Mesenchymal stem cell (in vitro differentiated cells and primary cell): ENCODE measurements around the gene LDB3.

Source experiments
- DNase-seq: peaks from one replicate; pipeline ENCODE4 v3.0.0-alpha.2; 2013
- H2AFZ ChIP-seq: one replicate; pipeline ENCODE4 v1.6.1; 2013; ENCODE audit warnings: low read depth, mild to moderate bottlenecking, control low read depth, inconsistent platforms, low read length, moderate library complexity
- H2AK5ac ChIP-seq: 2 replicates; pipeline ENCODE4 v1.6.1; 2013; ENCODE audit warnings: low read length, moderate library complexity, mild to moderate bottlenecking, inconsistent platforms; ENCODE audit not compliant: severe bottlenecking
- H2BK120ac ChIP-seq: one replicate; pipeline ENCODE4 v1.6.1; 2013; ENCODE audit warnings: low read depth, mild to moderate bottlenecking, inconsistent platforms, low read length, moderate library complexity
- H2BK12ac ChIP-seq, 2 experiments: one replicate each; pipeline ENCODE4 v1.6.1; 2013; ENCODE audit warnings: inconsistent platforms in 2 of 2, low read length in 2 of 2, mild to moderate bottlenecking in 2 of 2, moderate library complexity in 2 of 2, control low read depth in 1 of 2
- H2BK15ac ChIP-seq: one replicate; pipeline ENCODE4 v1.6.1; 2013; ENCODE audit warnings: mild to moderate bottlenecking, low read depth, inconsistent platforms; ENCODE audit not compliant: poor library complexity, severe bottlenecking
- H2BK5ac ChIP-seq: 2 replicates; pipeline ENCODE4 v1.6.1; 2013; ENCODE audit warnings: low read depth, mild to moderate bottlenecking, low read length, control low read depth, inconsistent platforms; ENCODE audit not compliant: poor library complexity, severe bottlenecking
- H3K14ac ChIP-seq, 2 experiments: one replicate each; pipeline ENCODE4 v1.6.1; 2013; ENCODE audit warnings: inconsistent platforms in 2 of 2, low read length in 2 of 2, control low read depth in 1 of 2, mild to moderate bottlenecking in 1 of 2, moderate library complexity in 1 of 2
- H3K18ac ChIP-seq, 2 experiments: one replicate each; pipeline ENCODE4 v1.6.1; 2013; ENCODE audit warnings: inconsistent platforms in 2 of 2, low read length in 2 of 2, control low read depth in 1 of 2, low read depth in 1 of 2, mild to moderate bottlenecking in 1 of 2
- H3K23ac ChIP-seq, 2 experiments: one replicate each; pipeline ENCODE4 v1.6.1; 2013; ENCODE audit warnings: inconsistent platforms in 2 of 2, low read length in 2 of 2, mild to moderate bottlenecking in 2 of 2, moderate library complexity in 2 of 2, control low read depth in 1 of 2
- H3K27ac ChIP-seq: 2 replicates; pipeline ENCODE4 v1.5.1; 2013; ENCODE audit warnings: mild to moderate bottlenecking, moderate library complexity, low read length, control low read depth, inconsistent platforms; ENCODE audit not compliant: poor library complexity, severe bottlenecking
- H3K27me3 ChIP-seq, 2 experiments: 2 replicates each; pipeline versions ENCODE4 v1.6.1 to v1.7.0; 2013; ENCODE audit warnings: low read length in 2 of 2, mild to moderate bottlenecking in 2 of 2, moderate library complexity in 2 of 2, control low read depth in 1 of 2, inconsistent platforms in 1 of 2; ENCODE audit not compliant: control insufficient read depth in 1 of 2, insufficient read depth in 1 of 2
- H3K36me3 ChIP-seq, 2 experiments: 2 replicates each; pipeline versions ENCODE4 v1.6.1 to v1.7.0; 2013; ENCODE audit warnings: low read length in 2 of 2, control low read depth in 1 of 2, inconsistent platforms in 1 of 2, low read depth in 1 of 2, mild to moderate bottlenecking in 1 of 2; ENCODE audit not compliant: insufficient read depth in 2 of 2, control insufficient read depth in 1 of 2
- H3K4ac ChIP-seq, 2 experiments: one replicate each; pipeline ENCODE4 v1.6.1; 2013; ENCODE audit warnings: inconsistent platforms in 2 of 2, low read length in 2 of 2, mild to moderate bottlenecking in 2 of 2, moderate library complexity in 2 of 2, control low read depth in 1 of 2, low read depth in 1 of 2
- H3K4me1 ChIP-seq: 2 replicates; pipeline ENCODE4 v1.6.1; 2013; ENCODE audit warnings: low read depth, low read length, control low read depth; ENCODE audit not compliant: control insufficient read depth, insufficient read depth
- H3K4me2 ChIP-seq: 2 replicates; pipeline ENCODE4 v1.6.1; 2013; ENCODE audit warnings: low read length, mild to moderate bottlenecking, inconsistent platforms; ENCODE audit not compliant: poor library complexity, severe bottlenecking
- H3K4me3 ChIP-seq, 2 experiments: 2 replicates each; pipeline versions ENCODE4 v1.5.1 to v1.7.0; 2013; ENCODE audit warnings: low read length in 2 of 2, mild to moderate bottlenecking in 2 of 2, control low read depth in 1 of 2, low read depth in 1 of 2; ENCODE audit not compliant: insufficient read depth in 1 of 2
- H3K79me1 ChIP-seq: replicated peaks from 2 replicates; pipeline ENCODE4 v1.6.1; 2013; ENCODE audit warnings: mild to moderate bottlenecking, control low read depth, low read length, inconsistent platforms; ENCODE audit not compliant: poor library complexity, severe bottlenecking
- H3K9ac ChIP-seq: 2 replicates; pipeline ENCODE4 v1.7.0; 2013; ENCODE audit warnings: mild to moderate bottlenecking, low read length, moderate library complexity
- H3K9me3 ChIP-seq: 2 replicates; pipeline ENCODE4 v1.7.0; 2013; ENCODE audit warnings: mild to moderate bottlenecking, low read length; ENCODE audit not compliant: control insufficient read depth
- H4K8ac ChIP-seq: one replicate; pipeline ENCODE4 v1.6.1; 2013; ENCODE audit warnings: inconsistent platforms, mild to moderate bottlenecking, low read length, moderate library complexity
- H4K91ac ChIP-seq: one replicate; pipeline ENCODE4 v1.6.1; 2013; ENCODE audit warnings: mild to moderate bottlenecking, low read length, inconsistent platforms
- WGBS: methylation state at CpG from one replicate; pipeline ENCODE4 v1.1.7; 2013; ENCODE audit warnings: mixed read lengths; 5-methylcytosine and 5-hydroxymethylcytosine counted together

Gene LDB3

DNA sequence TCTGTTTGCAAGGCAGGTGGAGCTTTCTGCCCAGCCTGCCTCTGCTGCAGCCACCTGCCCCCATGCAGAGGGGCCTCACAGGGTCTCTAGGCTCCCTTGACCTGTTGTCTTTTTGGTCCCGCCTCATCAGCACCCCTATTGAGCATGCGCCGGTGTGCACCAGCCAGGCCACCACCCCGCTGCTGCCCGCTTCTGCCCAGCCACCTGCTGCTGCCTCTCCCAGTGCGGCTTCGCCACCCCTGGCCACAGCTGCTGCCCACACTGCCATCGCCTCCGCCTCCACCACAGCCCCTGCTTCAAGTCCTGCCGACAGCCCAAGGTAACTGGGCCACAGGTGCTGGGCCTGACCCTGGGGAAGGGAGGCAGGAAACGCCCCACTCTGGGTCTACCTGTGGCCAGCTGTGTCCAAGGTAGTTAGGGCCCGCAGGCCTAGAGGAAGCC lies 38.1 kb downstream of the LDB3 start:
- no peak overlapping the region for H2BK15ac ChIP-seq
- no peak overlapping the region for H3K4me3 ChIP-seq
- H3K4me2 ChIP-seq: no peak overlapping the region
- no peaks in the 10 kb centered on the region for H3K9me3 ChIP-seq
- no peak for DNase-seq
- no peak overlapping the region for H3K27ac ChIP-seq
- H3K27me3 ChIP-seq: no peaks in the 10 kb centered on the region
- WGBS: 93% methylated on average over 11 of the region's 12 CpGs
- peaks cover 0 to 2% of the 10 kb centered on the region in 2 experiments for H3K36me3 ChIP-seq
- peak overlapping the region; percentile 15 for H2BK120ac ChIP-seq
- H4K8ac ChIP-seq: no peak overlapping the region
- no peak overlapping the region for H3K23ac ChIP-seq
- H2AFZ ChIP-seq: no peak overlapping the region
- no peak overlapping the region for H3K9ac ChIP-seq
- peak overlapping the region in 1 of 2 experiments; percentile 41 for H3K4ac ChIP-seq
- no peak overlapping the region for H2BK5ac ChIP-seq
- peaks cover 12% of the 10 kb centered on the region for H3K4me1 ChIP-seq
- H2BK12ac ChIP-seq: no peak overlapping the region
- no peak overlapping the region for H4K91ac ChIP-seq
- H3K14ac ChIP-seq: no peak overlapping the region
- peaks cover 4% of the 10 kb centered on the region for H3K79me1 ChIP-seq
- H3K18ac ChIP-seq: no peak overlapping the region
- H2AK5ac ChIP-seq: no peak overlapping the region

DNA sequence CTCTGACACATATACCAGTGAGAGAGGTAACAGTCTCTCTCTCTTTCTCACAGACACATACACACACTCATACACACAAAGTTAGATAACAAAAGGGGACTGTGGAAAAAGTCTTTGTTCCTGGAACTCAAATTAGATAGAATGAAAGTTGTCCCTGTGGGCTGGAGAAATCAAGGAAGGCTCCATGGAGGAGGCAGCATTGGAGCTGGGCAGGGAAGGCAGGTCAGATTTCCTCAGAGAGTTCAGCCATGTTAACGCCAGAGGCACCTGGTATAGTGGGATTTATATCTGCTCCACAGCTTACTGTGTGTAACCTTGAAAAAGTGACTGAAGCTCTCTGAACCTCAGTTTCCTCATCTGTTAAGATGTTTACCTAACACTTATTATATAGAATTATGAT lies 38.7 kb downstream of the LDB3 start:
- no peak overlapping the region for H2AFZ ChIP-seq
- H3K4me1 ChIP-seq: peaks cover 12% of the 10 kb centered on the region
- no peak overlapping the region for H2BK120ac ChIP-seq
- no peak overlapping the region for H3K9ac ChIP-seq
- no peak overlapping the region for H3K27ac ChIP-seq
- no peak overlapping the region for H2BK12ac ChIP-seq
- no peak for DNase-seq
- no peaks in the 10 kb centered on the region for H3K9me3 ChIP-seq
- H3K4me3 ChIP-seq: no peak overlapping the region
- no peak overlapping the region for H3K4ac ChIP-seq
- H3K79me1 ChIP-seq: peaks cover 4% of the 10 kb centered on the region
- H4K8ac ChIP-seq: no peak overlapping the region
- no peak overlapping the region for H2BK15ac ChIP-seq
- H3K14ac ChIP-seq: no peak overlapping the region
- H3K4me2 ChIP-seq: no peak overlapping the region
- H2BK5ac ChIP-seq: no peak overlapping the region
- no peak overlapping the region for H3K23ac ChIP-seq
- H2AK5ac ChIP-seq: no peak overlapping the region
- no peaks in the 10 kb centered on the region for H3K27me3 ChIP-seq
- no peak overlapping the region for H4K91ac ChIP-seq
- WGBS: no CpG with 5 or more reads among the region's 1 CpG
- H3K18ac ChIP-seq: no peak overlapping the region
- H3K36me3 ChIP-seq: peaks cover 0 to 2% of the 10 kb centered on the region in 2 experiments

DNA sequence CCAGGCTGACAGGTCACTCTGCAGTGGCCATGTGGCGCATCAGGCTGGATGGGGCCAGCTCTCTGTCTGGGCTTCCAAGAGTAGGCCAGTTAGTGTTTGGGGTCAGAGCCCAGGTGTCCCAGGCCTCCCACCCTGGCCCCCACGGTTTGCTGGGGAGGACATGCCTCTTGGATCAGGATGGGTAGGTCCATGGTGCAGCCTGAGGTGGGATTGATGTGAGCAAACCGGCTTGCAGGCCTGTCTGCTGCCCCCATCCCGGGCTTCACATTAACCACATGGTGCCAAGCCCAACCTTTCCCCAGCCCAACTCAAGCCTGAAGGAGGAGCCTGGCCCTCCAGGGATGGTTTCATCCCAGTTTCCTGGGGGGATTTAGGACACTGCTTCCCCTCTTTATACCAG lies 39.2 kb downstream of the LDB3 start:
- H3K27me3 ChIP-seq: no peaks in the 10 kb centered on the region
- no peak overlapping the region for H3K18ac ChIP-seq
- peaks cover 16% of the 10 kb centered on the region for H3K4me1 ChIP-seq
- no peaks in the 10 kb centered on the region for H3K9me3 ChIP-seq
- no peak overlapping the region for H3K4ac ChIP-seq
- no peak overlapping the region for H3K4me3 ChIP-seq
- no peak for DNase-seq
- H3K36me3 ChIP-seq: peaks cover 0 to 2% of the 10 kb centered on the region in 2 experiments
- H3K14ac ChIP-seq: no peak overlapping the region
- H2AFZ ChIP-seq: no peak overlapping the region
- peak overlapping the region; percentile 65 for H4K91ac ChIP-seq
- H2BK15ac ChIP-seq: no peak overlapping the region
- H3K27ac ChIP-seq: no peak overlapping the region
- no peak overlapping the region for H2BK120ac ChIP-seq
- H4K8ac ChIP-seq: no peak overlapping the region
- H3K23ac ChIP-seq: no peak overlapping the region
- H2BK12ac ChIP-seq: no peak overlapping the region
- peaks cover 6% of the 10 kb centered on the region for H3K79me1 ChIP-seq
- H2AK5ac ChIP-seq: no peak overlapping the region
- H3K9ac ChIP-seq: no peak overlapping the region
- no peak overlapping the region for H3K4me2 ChIP-seq
- no peak overlapping the region for H2BK5ac ChIP-seq
- 83% methylated on average over 4 of the region's 4 CpGs for WGBS

DNA sequence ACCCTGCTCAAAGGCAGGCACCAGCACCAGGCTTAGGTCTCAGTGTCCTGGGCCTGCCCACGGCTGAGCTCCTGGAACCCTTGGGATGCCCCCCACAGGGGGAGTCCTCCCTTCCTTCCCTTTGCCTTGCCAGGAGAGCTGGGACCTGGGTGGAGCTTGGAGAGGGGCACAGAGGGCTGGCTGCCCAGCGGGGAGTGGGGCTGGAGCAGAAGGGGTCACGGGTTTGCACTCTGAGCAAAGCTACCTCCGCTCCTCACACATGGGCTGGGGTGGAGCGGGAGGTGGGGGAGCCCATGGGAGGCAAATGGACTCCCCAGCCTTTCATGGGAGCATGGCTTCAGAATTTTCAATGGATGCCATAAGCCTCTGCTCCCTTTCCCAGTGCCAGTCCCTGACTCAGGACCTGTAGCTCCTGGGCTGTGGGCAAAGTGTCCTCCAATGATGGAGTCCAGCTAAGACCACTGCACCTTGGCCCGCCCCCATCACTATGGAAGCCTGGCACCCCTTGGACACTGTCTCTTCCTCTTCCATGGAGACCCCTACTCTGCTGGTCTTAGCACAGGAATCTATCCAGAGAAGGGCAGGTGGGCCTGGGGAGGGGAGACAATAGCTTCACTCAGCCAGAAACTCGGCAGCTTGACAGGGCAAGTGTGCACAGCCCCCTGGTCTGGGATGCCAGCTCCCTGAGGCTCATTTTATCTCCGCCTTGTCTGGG lies 39.9 kb downstream of the LDB3 start:
- H3K14ac ChIP-seq: peak overlapping the region in 1 of 2 experiments; percentile 66
- H3K9me3 ChIP-seq: no peaks in the 10 kb centered on the region
- no peak overlapping the region for H3K23ac ChIP-seq
- H3K18ac ChIP-seq: no peak overlapping the region
- no peaks in the 10 kb centered on the region for H3K27me3 ChIP-seq
- no peak overlapping the region for H3K27ac ChIP-seq
- peak overlapping the region; percentile 10 for H2AFZ ChIP-seq
- no peak overlapping the region for H2BK5ac ChIP-seq
- no peak overlapping the region for H2BK12ac ChIP-seq
- H3K36me3 ChIP-seq: peaks cover 0 to 2% of the 10 kb centered on the region in 2 experiments
- no peak overlapping the region for H3K4ac ChIP-seq
- no peak overlapping the region for H3K4me2 ChIP-seq
- H4K8ac ChIP-seq: no peak overlapping the region
- no peak overlapping the region for H2BK15ac ChIP-seq
- DNase-seq: no peak
- peaks cover 8% of the 10 kb centered on the region for H3K79me1 ChIP-seq
- no peak overlapping the region for H2BK120ac ChIP-seq
- no peak overlapping the region for H4K91ac ChIP-seq
- no peak overlapping the region for H3K4me3 ChIP-seq
- H2AK5ac ChIP-seq: no peak overlapping the region
- 92% methylated on average over 7 of the region's 8 CpGs for WGBS
- peaks cover 15% of the 10 kb centered on the region for H3K4me1 ChIP-seq
- no peak overlapping the region for H3K9ac ChIP-seq
